Transverse colon (tissue), 3 donors: ENCODE measurements around the gene ONECUT1.

Experiments used
- CTCF ChIP-seq, 5 experiments: fragments of 200-600 bp in 3 of 5; fragments of 450-650 bp in 2 of 5; sonication (generic) in 3 of 5; IDR thresholded peaks; 1 replicate in 2 of 5; 2 replicates in 3 of 5; pipeline ENCODE4 v1.5.1; 2016 to 2017; ENCODE audit warnings: antibody characterized with exemption in 5 of 5, inconsistent platforms in 3 of 5, mild to moderate bottlenecking in 2 of 5, moderate library complexity in 1 of 5
- POLR2A ChIP-seq: fragments of 450-650 bp; IDR thresholded peaks from one replicate; pipeline ENCODE4 v1.6.1; 2016; ENCODE audit warnings: antibody characterized with exemption, mild to moderate bottlenecking, moderate library complexity

GRCh38 chr15:52716536-52716935 lies 73.6 kb downstream of the ONECUT1 start:
- TF ChIP-seq CTCF (IDR thresholded peaks at IDR 0.05) (no peak), POLR2A (no peak)
